ENCODE data around the gene PIK3R1.
A peak's percentile ranks its signal among the peaks of the same experiment; 100 is the strongest.

The PIK3R1 gene

GRCh38 chr5:68304421-68305052 lies 89.0 kb downstream of the PIK3R1 start:
- DNase-seq (ENCODE audit: low spot score) = no peak
- TF ChIP-seq CTCF (IDR thresholded peaks at IDR 0.05; ENCODE audit: extremely low read depth, insufficient read depth, missing control alignments) = no peak
- in situ Hi-C loops (cut with MboI; ENCODE audit: low pct_unique_long_range_greater_than_20kb, low sequenced_read_pairs, unreplicated experiment) = no loop called here

- in situ Hi-C loops (cut with MboI; ENCODE audit: low pct_unique_long_range_greater_than_20kb, low sequenced_read_pairs, unreplicated experiment) = no loop called here
- no peak for DNase-seq (ENCODE audit: low spot score)
- TF ChIP-seq CTCF (IDR thresholded peaks at IDR 0.05; ENCODE audit: extremely low read depth, insufficient read depth, missing control alignments) = no peak
Measured at GRCh38 chr5:68305223-68305870, 89.8 kb downstream of the PIK3R1 start.

- DNase-seq (ENCODE audit: low spot score) = no peak
- TF ChIP-seq CTCF (IDR thresholded peaks at IDR 0.05; ENCODE audit: extremely low read depth, insufficient read depth, missing control alignments) = no peak
- in situ Hi-C loops (cut with MboI; ENCODE audit: low pct_unique_long_range_greater_than_20kb, low sequenced_read_pairs, unreplicated experiment) = no loop called here
Measured at GRCh38 chr5:68306361-68307014, 90.9 kb downstream of the PIK3R1 start.

GRCh38 chr5:68313336-68313735 lies 97.8 kb downstream of the PIK3R1 start:
- no peak for TF ChIP-seq CTCF (IDR thresholded peaks at IDR 0.05; ENCODE audit: extremely low read depth, insufficient read depth, missing control alignments)
- in situ Hi-C loops (cut with MboI; ENCODE audit: low pct_unique_long_range_greater_than_20kb, low sequenced_read_pairs, unreplicated experiment) = no loop called here
- DNase-seq (ENCODE audit: low spot score) = no peak

GRCh38 chr5:68314465-68314864 lies 98.9 kb downstream of the PIK3R1 start:
- DNase-seq (ENCODE audit: low spot score) = no peak
- in situ Hi-C loops (cut with MboI; ENCODE audit: low pct_unique_long_range_greater_than_20kb, low sequenced_read_pairs, unreplicated experiment) = no loop called here
- no peak for TF ChIP-seq CTCF (IDR thresholded peaks at IDR 0.05; ENCODE audit: extremely low read depth, insufficient read depth, missing control alignments)

GRCh38 chr5:68315679-68316271 lies 100.2 kb downstream of the PIK3R1 start:
- in situ Hi-C loops (cut with MboI; ENCODE audit: low pct_unique_long_range_greater_than_20kb, low sequenced_read_pairs, unreplicated experiment) = no loop called here
- DNase-seq (ENCODE audit: low spot score) = peak; percentile 73
- no peak for TF ChIP-seq CTCF (IDR thresholded peaks at IDR 0.05; ENCODE audit: extremely low read depth, insufficient read depth, missing control alignments)
